Measurements from ENCODE around the gene TMED8. TPM values are rescaled to one million over a fixed set of nuclear protein-coding genes. Genes with fewer than 3 reads are reported as not detected.

Gene TMED8, protein sequence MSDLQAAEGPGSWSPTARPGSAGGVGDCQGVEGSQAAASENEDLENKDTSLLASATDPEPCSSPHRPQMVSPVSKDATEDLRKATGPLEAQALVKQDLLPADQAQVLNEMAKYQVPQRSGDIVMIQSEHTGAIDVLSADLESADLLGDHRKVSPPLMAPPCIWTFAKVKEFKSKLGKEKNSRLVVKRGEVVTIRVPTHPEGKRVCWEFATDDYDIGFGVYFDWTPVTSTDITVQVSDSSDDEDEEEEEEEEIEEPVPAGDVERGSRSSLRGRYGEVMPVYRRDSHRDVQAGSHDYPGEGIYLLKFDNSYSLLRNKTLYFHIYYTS
- 3.0 to 8.1 TPM (median 7.6 TPM) in 5 replicates for total RNA-seq (2022; extraction: Qiagen RNA extraction; ENCODE audit: low read depth)

DNA sequence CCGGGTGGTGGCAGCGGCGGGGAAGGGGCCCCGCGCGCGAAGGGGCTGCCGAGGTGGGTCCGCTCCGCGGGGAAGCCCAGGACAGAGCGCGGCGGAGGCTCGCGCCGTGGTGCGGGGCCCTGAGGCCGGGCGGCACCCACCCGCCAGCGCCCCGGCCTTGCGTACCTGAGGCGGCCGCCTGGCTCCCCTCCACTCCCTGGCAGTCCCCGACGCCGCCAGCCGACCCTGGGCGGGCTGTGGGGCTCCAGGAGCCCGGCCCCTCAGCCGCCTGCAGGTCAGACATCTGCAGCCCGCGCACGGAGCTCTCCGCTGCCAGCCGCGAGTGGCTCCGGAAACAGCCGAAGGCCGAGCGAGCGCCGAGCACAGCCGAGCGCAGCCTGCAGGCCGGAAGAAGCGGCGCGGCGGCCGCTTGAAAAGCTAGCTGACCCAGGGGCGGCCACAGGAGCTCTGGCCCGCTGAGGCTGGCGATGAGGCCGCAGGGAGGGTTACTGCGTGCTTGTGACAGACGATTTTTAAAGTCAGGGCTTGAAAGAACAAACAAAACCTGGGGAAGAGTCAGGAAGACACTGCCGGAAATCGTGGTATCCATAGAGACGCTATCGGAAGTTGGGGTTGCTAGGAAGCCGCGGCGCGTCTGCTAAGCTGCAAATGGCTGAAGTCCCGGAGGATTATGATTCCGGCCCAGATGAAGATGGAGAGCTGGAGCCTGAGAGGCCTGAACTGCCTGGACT lies at the start of gene TMED8, which contains the start of gene SAMD15:
TMED8 (minus strand) TSS at position 324 of the 731 bp plus-strand sequence; CDS start at position 283, 41 bp downstream.
SAMD15 (plus strand) TSS at position 609 of the 731 bp plus-strand sequence; CDS start at position 649, 40 bp downstream.

DNA sequence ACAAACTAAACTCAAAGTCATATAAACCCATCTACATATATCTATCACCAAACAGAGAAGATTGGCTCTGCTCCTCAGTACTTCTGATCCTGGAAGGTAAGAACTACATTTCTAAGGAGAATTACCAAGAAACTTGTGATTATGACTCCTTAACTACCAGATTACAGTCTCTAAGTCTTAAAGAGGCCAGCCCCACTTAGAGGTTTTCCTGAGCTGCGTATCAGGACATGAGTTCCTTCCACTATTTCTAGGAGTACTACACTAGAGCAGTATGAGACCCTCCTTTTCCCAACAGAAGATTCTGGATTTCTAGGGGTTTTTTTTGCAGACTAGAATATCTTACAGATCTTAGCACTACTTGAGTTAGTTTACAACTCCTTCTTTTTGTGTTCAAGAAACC lies 46.5 kb upstream of the TMED8 start, which contains the start of gene NOXRED1:
NOXRED1 (minus strand) TSS at position 101 of the 400 bp plus-strand sequence. CDS start 634 bp downstream, outside the sequence.

DNA sequence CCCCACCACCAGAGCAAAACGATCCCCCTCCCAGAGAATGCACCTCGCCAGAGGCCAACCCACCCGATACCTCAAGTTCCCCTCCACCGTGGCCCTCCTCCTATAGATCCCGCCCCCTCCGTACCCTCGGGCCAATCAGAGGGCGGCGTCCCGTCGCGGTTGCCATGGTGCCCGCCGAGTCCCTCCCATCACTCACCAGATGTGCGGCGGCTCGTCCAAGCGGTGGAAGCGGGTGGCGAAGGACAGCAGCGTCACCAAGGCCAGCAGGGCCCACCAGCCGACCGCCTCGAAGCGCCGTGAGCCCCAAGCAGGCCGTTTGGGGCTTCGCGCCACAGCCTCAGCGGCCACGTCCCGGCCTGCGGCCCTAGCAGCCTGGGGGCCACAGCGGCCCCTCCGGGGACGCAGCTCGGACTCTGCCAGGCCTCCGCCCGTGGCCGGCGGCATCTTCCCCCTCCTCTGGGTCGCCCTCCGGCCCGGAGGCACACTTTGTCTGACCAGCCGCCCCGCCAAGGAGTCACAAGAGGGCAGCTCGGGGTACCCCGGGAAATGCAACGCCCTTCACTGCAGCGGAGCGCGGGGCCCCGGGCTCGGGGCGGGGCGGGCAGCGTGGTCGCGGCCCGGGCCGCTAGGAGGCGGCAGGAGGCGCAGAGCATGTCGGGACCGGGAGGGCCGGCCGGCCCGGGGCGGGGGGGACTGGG lies 56.5 kb downstream of the TMED8 start, which contains the start of gene POMT2:
POMT2 (minus strand) TSS at position 646 of the 698 bp plus-strand sequence; CDS start at position 444, 202 bp downstream.

Other genes starting within 250 kb of the TMED8 start
- gene ZDHHC22, start 235.3 kb downstream of the TMED8 start, total RNA-seq (2022; extraction: Qiagen RNA extraction; ENCODE audit: low read depth) = 0.11 to 0.26 TPM (median 0.20 TPM) in 5 replicates
- 0.45 to 1.0 TPM (median 0.76 TPM) in 5 replicates for gene TMEM63C, start 195.3 kb downstream of the TMED8 start, total RNA-seq (2022; extraction: Qiagen RNA extraction; ENCODE audit: low read depth)
- not detected in 5 replicates for gene NGB, start 105.9 kb downstream of the TMED8 start, total RNA-seq (2022; extraction: Qiagen RNA extraction; ENCODE audit: low read depth)
- 31.6 to 41.6 TPM (median 31.8 TPM) in 5 replicates for gene POMT2, start 56.2 kb downstream of the TMED8 start, total RNA-seq (2022; extraction: Qiagen RNA extraction; ENCODE audit: low read depth)
- 30.5 to 34.6 TPM (median 31.8 TPM) in 5 replicates for gene GSTZ1, start 56.1 kb downstream of the TMED8 start, total RNA-seq (2022; extraction: Qiagen RNA extraction; ENCODE audit: low read depth)
- 1.4 to 3.3 TPM (median 2.1 TPM) in 5 replicates for gene SAMD15, start 285 bp upstream of the TMED8 start, total RNA-seq (2022; extraction: Qiagen RNA extraction; ENCODE audit: low read depth)
- gene NOXRED1, start 46.4 kb upstream of the TMED8 start, total RNA-seq (2022; extraction: Qiagen RNA extraction; ENCODE audit: low read depth) = 0.07 to 0.14 TPM in 2 of 5 replicates, not detected in the others
- 13.0 to 14.1 TPM (median 13.4 TPM) in 5 replicates for gene VIPAS39, start 80.5 kb upstream of the TMED8 start, total RNA-seq (2022; extraction: Qiagen RNA extraction; ENCODE audit: low read depth)
- gene AHSA1, start 81.0 kb upstream of the TMED8 start, total RNA-seq (2022; extraction: Qiagen RNA extraction; ENCODE audit: low read depth) = 234 to 329 TPM (median 287 TPM) in 5 replicates
- 0.40 to 0.57 TPM (median 0.46 TPM) in 5 replicates for gene ISM2, start 121.7 kb upstream of the TMED8 start, total RNA-seq (2022; extraction: Qiagen RNA extraction; ENCODE audit: low read depth)
- gene SPTLC2, start 239.5 kb upstream of the TMED8 start, total RNA-seq (2022; extraction: Qiagen RNA extraction; ENCODE audit: low read depth) = 23.6 to 31.9 TPM (median 27.5 TPM) in 5 replicates